PC-9 (cell line): ENCODE data around the gene ORC5. TPM values are rescaled to one million over a fixed set of nuclear protein-coding genes. Genes with fewer than 3 reads are reported as not detected.

Source experiments
- BruUV-seq: library from RNA; stranded (reverse); fragments of 400-500 nt; replicated peaks from 2 replicates; lab custom pipeline; 2021; lab: Mats Ljungman, UMichigan
- CTCF ChIA-PET: fragments of 300-600 bp; sonication (Branson Sonifier 250); formaldehyde crosslinking; loops from one replicate; lab custom pipeline; 2022; ENCODE audit warnings: antibody characterized with exemption; lab: Charles Lee
- POLR2A ChIA-PET: fragments of 300-600 bp; sonication (Branson Sonifier 250); formaldehyde crosslinking; loops from one replicate; lab custom pipeline; 2022; ENCODE audit warnings: antibody characterized with exemption; ENCODE audit not compliant: unreplicated experiment; lab: Charles Lee
- DNase-seq, 2 experiments: peaks; one replicate each; pipeline versions ENCODE4 v3.0.0 to v3.0.0-alpha.2; 2015 to 2022; ENCODE audit warnings: mixed read lengths in 1 of 2
- H2AFZ ChIP-seq: fragments of 200-600 bp; sonication (generic); 2 replicates; pipeline ENCODE4 v1.8.1; 2017; ENCODE audit warnings: antibody characterized with exemption
- H3F3A ChIP-seq: fragments of 200-600 bp; sonication (generic); 2 replicates; pipeline ENCODE4 v1.8.1; 2017; ENCODE audit warnings: antibody characterized with exemption, mild to moderate bottlenecking, low read depth; ENCODE audit not compliant: insufficient read depth
- H3K27ac ChIP-seq: fragments of 200-600 bp; sonication (generic); 2 replicates; pipeline ENCODE4 v1.6.1; 2016; ENCODE audit warnings: mixed run types
- H3K27me3 ChIP-seq: fragments of 200-600 bp; sonication (generic); 2 replicates; pipeline ENCODE4 v1.6.1; 2016; ENCODE audit warnings: low read depth, mixed run types; ENCODE audit not compliant: insufficient read depth
- H3K36me3 ChIP-seq: fragments of 200-600 bp; sonication (generic); 2 replicates; pipeline ENCODE4 v1.6.1; 2016; ENCODE audit warnings: low read depth, mixed run types
- H3K4me1 ChIP-seq: fragments of 200-600 bp; sonication (generic); replicated peaks from 2 replicates; pipeline ENCODE4 v1.6.1; 2016; ENCODE audit warnings: mixed run types; ENCODE audit not compliant: insufficient read depth
- H3K4me2 ChIP-seq: fragments of 200-600 bp; sonication (generic); 2 replicates; pipeline ENCODE4 v1.6.1; 2017; ENCODE audit warnings: mixed run types
- H3K4me3 ChIP-seq: fragments of 200-600 bp; sonication (generic); 2 replicates; pipeline ENCODE4 v1.6.1; 2016; ENCODE audit warnings: mixed run types
- H3K79me2 ChIP-seq: fragments of 200-600 bp; sonication (generic); 2 replicates; pipeline ENCODE4 v1.6.1; 2017; ENCODE audit warnings: low read depth, mixed run types
- H3K9me2 ChIP-seq: fragments of 200-600 bp; sonication (generic); 2 replicates; pipeline ENCODE4 v1.8.1; 2017; ENCODE audit warnings: mild to moderate bottlenecking; ENCODE audit not compliant: insufficient read depth
- H3K9me3 ChIP-seq: fragments of 200-600 bp; sonication (generic); 2 replicates; pipeline ENCODE4 v1.8.1; 2016; ENCODE audit warnings: low read depth; ENCODE audit not compliant: insufficient read depth
- H4K20me1 ChIP-seq: fragments of 200-600 bp; sonication (generic); 2 replicates; pipeline ENCODE4 v1.8.1; 2017; ENCODE audit not compliant: insufficient read depth
- EZH2 ChIP-seq: fragments of 200-600 bp; sonication (generic); IDR thresholded peaks from 2 replicates; pipeline ENCODE4 v1.8.0; 2017; ENCODE audit warnings: antibody characterized with exemption, low read depth
- intact Hi-C: fragments of 100-400 bp; cut with micrococcal nuclease; formaldehyde crosslinking; loops from one replicate; pipeline ENCODE4 v1.10.0; 2022; ENCODE audit not compliant: unreplicated experiment
- total RNA-seq: library from RNA; stranded (reverse); gene quantifications from 2 replicates; pipeline ENCODE4 v1.2.3, GENCODE V29; 2021
- TF ChIP-seq, protein P1 (sequence below): fragments of 200-600 bp; sonication (generic); conservative IDR thresholded peaks from 2 replicates; pipeline ENCODE4 v1.6.1; 2017; ENCODE audit warnings: mixed run types, antibody characterized with exemption, mild to moderate bottlenecking, moderate library complexity

ORC5 gene
- total RNA-seq, 1 experiment from 2014 or later = 22.9 TPM

DNA sequence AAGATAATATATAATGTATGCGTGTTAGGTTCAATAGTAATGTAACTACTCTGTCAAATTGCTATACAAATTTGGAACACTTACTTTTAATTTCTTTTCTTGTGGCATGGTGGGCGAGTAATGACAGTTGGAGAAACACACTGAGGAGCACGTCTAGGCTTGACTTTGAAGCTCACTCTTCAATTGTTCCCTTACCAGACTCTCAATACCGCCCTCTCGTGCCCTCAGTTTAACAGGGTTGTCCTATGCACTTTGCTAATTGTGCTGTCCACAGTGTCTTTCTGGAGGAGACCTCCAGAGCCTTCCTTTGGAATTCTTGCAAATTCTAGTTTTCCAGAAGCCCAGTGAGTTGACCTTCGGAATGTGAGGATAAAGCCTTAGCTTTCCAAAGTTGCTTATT, 111.1 kb downstream of the ORC5 start:
- H3K27ac ChIP-seq = no peak overlapping the region
- H3K36me3 ChIP-seq = no peaks in the 10 kb centered on the region
- no peak overlapping the region for H2AFZ ChIP-seq
- no peaks in the 10 kb centered on the region for H3K9me2 ChIP-seq
- H3F3A ChIP-seq = no peaks in the 10 kb centered on the region
- intact Hi-C loops = no loop called here
- POLR2A ChIA-PET = no interaction called here
- no TSS peak for BruUV-seq
- H4K20me1 ChIP-seq = no peaks in the 10 kb centered on the region
- H3K9me3 ChIP-seq = no peaks in the 10 kb centered on the region
- DNase-seq = no peak
- no peaks in the 10 kb centered on the region for H3K79me2 ChIP-seq
- no peak overlapping the region for H3K4me2 ChIP-seq
- H3K4me1 ChIP-seq = no peaks in the 10 kb centered on the region
- TF ChIP-seq, protein P1, sequence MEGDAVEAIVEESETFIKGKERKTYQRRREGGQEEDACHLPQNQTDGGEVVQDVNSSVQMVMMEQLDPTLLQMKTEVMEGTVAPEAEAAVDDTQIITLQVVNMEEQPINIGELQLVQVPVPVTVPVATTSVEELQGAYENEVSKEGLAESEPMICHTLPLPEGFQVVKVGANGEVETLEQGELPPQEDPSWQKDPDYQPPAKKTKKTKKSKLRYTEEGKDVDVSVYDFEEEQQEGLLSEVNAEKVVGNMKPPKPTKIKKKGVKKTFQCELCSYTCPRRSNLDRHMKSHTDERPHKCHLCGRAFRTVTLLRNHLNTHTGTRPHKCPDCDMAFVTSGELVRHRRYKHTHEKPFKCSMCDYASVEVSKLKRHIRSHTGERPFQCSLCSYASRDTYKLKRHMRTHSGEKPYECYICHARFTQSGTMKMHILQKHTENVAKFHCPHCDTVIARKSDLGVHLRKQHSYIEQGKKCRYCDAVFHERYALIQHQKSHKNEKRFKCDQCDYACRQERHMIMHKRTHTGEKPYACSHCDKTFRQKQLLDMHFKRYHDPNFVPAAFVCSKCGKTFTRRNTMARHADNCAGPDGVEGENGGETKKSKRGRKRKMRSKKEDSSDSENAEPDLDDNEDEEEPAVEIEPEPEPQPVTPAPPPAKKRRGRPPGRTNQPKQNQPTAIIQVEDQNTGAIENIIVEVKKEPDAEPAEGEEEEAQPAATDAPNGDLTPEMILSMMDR = no peak; the same call in 1 of the 2 replicates
- no peak for TF ChIP-seq EZH2
- peaks cover 64% of the 10 kb centered on the region for H3K27me3 ChIP-seq
- no peak overlapping the region for H3K4me3 ChIP-seq
- CTCF ChIA-PET = no interaction called here

DNA sequence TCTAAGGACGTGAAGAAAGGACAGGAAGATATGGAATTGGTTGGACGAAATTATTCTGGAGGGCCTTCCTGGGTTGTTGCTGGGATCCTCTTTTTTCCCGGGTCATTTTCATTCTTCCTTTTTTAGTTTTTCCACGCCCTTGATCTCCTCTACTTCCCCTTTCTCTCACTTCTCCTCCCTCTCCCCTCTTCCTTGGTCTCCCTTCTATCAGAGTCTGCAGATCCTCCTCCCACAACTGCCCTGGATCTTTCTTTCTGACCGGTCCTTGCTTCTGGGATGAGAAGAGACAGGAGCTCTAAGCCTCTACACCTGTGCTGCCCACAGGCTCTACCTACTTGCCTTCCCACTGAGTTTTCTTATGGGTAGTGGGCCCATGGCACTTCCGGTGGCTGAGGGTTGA, 114.7 kb downstream of the ORC5 start:
- intact Hi-C loops = no loop called here
- Histone ChIP-seq H4K20me1 (no peaks in the 10 kb centered on the region), H3K36me3 (no peaks in the 10 kb centered on the region), H3K4me3 (no peak overlapping the region), H3F3A (no peaks in the 10 kb centered on the region), H2AFZ (no peak overlapping the region), H3K4me1 (no peaks in the 10 kb centered on the region), H3K9me3 (no peaks in the 10 kb centered on the region), H3K4me2 (no peak overlapping the region), H3K27me3 (peaks cover 70% of the 10 kb centered on the region), H3K27ac (no peak overlapping the region), H3K79me2 (no peaks in the 10 kb centered on the region), H3K9me2 (no peaks in the 10 kb centered on the region)
- POLR2A ChIA-PET = no interaction called here
- no peak for TF ChIP-seq EZH2
- TF ChIP-seq, protein P1 = no peak
- CTCF ChIA-PET = no interaction called here
- DNase-seq = no peak
- no TSS peak for BruUV-seq

DNA sequence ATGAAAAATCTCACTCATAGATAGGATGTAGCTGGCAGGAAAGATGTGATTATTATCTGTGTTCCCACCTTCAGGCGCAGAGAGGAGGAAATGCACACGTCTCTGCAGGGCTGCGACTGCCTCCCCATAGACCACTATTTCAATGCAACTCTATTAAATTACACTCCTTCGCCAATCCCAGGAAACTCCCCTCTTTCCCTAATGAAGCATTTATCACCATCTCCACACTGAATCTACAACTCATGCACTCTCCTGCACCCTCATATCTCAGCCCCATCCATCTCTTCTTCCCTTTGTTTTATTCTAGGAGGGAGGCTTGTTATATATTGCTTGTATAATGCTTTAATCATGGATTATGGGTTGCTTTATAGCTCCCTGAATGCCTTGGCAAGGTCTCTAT, 116.6 kb downstream of the ORC5 start:
- H3K4me3 ChIP-seq = no peak overlapping the region

More for the DNA sequence above, 116.6 kb downstream of the ORC5 start:
- H3K27ac ChIP-seq = no peak overlapping the region
- no TSS peak for BruUV-seq
- no peaks in the 10 kb centered on the region for H4K20me1 ChIP-seq
- DNase-seq = no peak
- CTCF ChIA-PET = no interaction called here
- TF ChIP-seq, protein P1 = no peak
- TF ChIP-seq EZH2 = no peak
- intact Hi-C loops = no loop called here
- no peaks in the 10 kb centered on the region for H3K9me2 ChIP-seq
- no peaks in the 10 kb centered on the region for H3K79me2 ChIP-seq
- POLR2A ChIA-PET = no interaction called here
- H3K36me3 ChIP-seq = no peaks in the 10 kb centered on the region
- H3F3A ChIP-seq = no peaks in the 10 kb centered on the region
- H3K4me1 ChIP-seq = no peaks in the 10 kb centered on the region
- H3K4me2 ChIP-seq = no peak overlapping the region
- H3K9me3 ChIP-seq = no peaks in the 10 kb centered on the region
- H2AFZ ChIP-seq = no peak overlapping the region
- H3K27me3 ChIP-seq = peaks cover 70% of the 10 kb centered on the region
